Panc1 (cell line): ENCODE measurements around the gene PGF. TPM values are rescaled to one million over a fixed set of nuclear protein-coding genes. Genes with fewer than 3 reads are reported as not detected.
A peak's percentile ranks its signal among the peaks of the same experiment; 100 is the strongest.
"Not testable (repeated sequence)": the region's sequence is repeated elsewhere in the genome, so short reads cannot be mapped to it uniquely, and the experiment has no call there.

Experiments used
- ATAC-seq: fragments of 200-7000 bp; cut with Tn5 transposase; 2 replicates; pipeline ENCODE4 v1.9.1; 2020; ENCODE audit warnings: mild to moderate bottlenecking, moderate library complexity
- BruUV-seq: library from RNA; stranded (reverse); fragments of 400-500 nt; replicated peaks from 2 replicates; lab custom pipeline; 2021; lab: Mats Ljungman, UMichigan
- CTCF ChIA-PET: fragments of 300-600 bp; sonication (Branson Sonifier 250); formaldehyde crosslinking; loops from one replicate; lab custom pipeline; 2022; ENCODE audit warnings: antibody characterized with exemption; lab: Charles Lee
- POLR2A ChIA-PET: fragments of 300-600 bp; sonication (Branson Sonifier 250); formaldehyde crosslinking; loops from one replicate; lab custom pipeline; 2022; ENCODE audit warnings: antibody characterized with exemption; lab: Charles Lee
- DNase-seq: peaks from one replicate; pipeline ENCODE4 v3.0.0-alpha.2; 2010; ENCODE audit warnings: low read depth, low spot score
- H3K27ac ChIP-seq: 2 replicates; pipeline ENCODE4 v1.5.1; 2011; ENCODE audit warnings: mild to moderate bottlenecking, low read length, inconsistent platforms
- H3K27me3 ChIP-seq: fragments of 200-500 bp; sonication (Bioruptor generic); 2 replicates; pipeline ENCODE4 v1.6.0; 2014; ENCODE audit warnings: low read length, inconsistent platforms; ENCODE audit not compliant: control insufficient read depth, insufficient read depth
- H3K36me3 ChIP-seq: fragments of 200-500 bp; sonication (Bioruptor generic); 2 replicates; pipeline ENCODE4 v1.5.1; 2014; ENCODE audit warnings: inconsistent platforms, mild to moderate bottlenecking, low read length, moderate library complexity; ENCODE audit not compliant: control insufficient read depth, insufficient read depth
- H3K4me1 ChIP-seq: 2 replicates; pipeline ENCODE4 v1.5.1; 2011; ENCODE audit warnings: inconsistent platforms, mild to moderate bottlenecking, low read length, moderate library complexity; ENCODE audit not compliant: control insufficient read depth, insufficient read depth
- H3K4me3 ChIP-seq, 2 experiments: 2 replicates each; pipeline ENCODE4 v1.5.1; 2011 to 2012; ENCODE audit warnings: low read depth in 2 of 2, low read length in 2 of 2, mild to moderate bottlenecking in 2 of 2, inconsistent platforms in 1 of 2, moderate library complexity in 1 of 2
- H3K9me3 ChIP-seq: fragments of 200-500 bp; sonication (Bioruptor generic); 2 replicates; pipeline ENCODE4 v1.5.1; 2014; ENCODE audit warnings: low read depth, mild to moderate bottlenecking, inconsistent platforms, low read length, moderate library complexity; ENCODE audit not compliant: control insufficient read depth, insufficient read depth
- CTCF ChIP-seq: fragments of 450-650 bp; IDR thresholded peaks from 2 replicates; pipeline ENCODE4 v1.5.1; 2017; ENCODE audit warnings: mild to moderate bottlenecking
- POLR2AphosphoS5 ChIP-seq: IDR thresholded peaks from 2 replicates; pipeline ENCODE4 v1.6.1; 2012; ENCODE audit warnings: mild to moderate bottlenecking, low read depth, low read length, moderate library complexity
- REST ChIP-seq, 2 experiments: IDR thresholded peaks; 2 replicates each; pipeline ENCODE4 v1.6.1; 2011 to 2012; ENCODE audit warnings: low read depth in 2 of 2, control low read depth in 1 of 2, low read length in 1 of 2, mild to moderate bottlenecking in 1 of 2, moderate library complexity in 1 of 2; ENCODE audit not compliant: insufficient read depth in 1 of 2
- SIN3A ChIP-seq: IDR thresholded peaks from 2 replicates; pipeline ENCODE4 v1.6.1; 2012; ENCODE audit warnings: low read depth, mild to moderate bottlenecking, low read length, moderate library complexity, borderline replicate concordance; ENCODE audit not compliant: insufficient read depth
- TCF7L2 ChIP-seq: IDR thresholded peaks from 2 replicates; pipeline ENCODE4 v1.6.1; 2011; ENCODE audit warnings: mild to moderate bottlenecking, low read depth, low read length, inconsistent platforms
- in situ Hi-C: cut with HindIII; loops from 2 replicates; pipeline ENCODE4 v1.10.0; 2016; ENCODE audit warnings: low sequenced_read_pairs, low pct_unique_long_range_greater_than_20kb
- intact Hi-C: fragments of 100-400 bp; cut with micrococcal nuclease; formaldehyde crosslinking; loops from one replicate; pipeline ENCODE4 v1.10.0; 2022; ENCODE audit not compliant: unreplicated experiment
- total RNA-seq: library from RNA; stranded (reverse); gene quantifications from one replicate; pipeline ENCODE4 v1.2.1, GENCODE V29; 2021; ENCODE audit not compliant: unreplicated experiment

The PGF gene
- total RNA-seq, 1 experiment from 2014 or later = 7.3 TPM

DNA sequence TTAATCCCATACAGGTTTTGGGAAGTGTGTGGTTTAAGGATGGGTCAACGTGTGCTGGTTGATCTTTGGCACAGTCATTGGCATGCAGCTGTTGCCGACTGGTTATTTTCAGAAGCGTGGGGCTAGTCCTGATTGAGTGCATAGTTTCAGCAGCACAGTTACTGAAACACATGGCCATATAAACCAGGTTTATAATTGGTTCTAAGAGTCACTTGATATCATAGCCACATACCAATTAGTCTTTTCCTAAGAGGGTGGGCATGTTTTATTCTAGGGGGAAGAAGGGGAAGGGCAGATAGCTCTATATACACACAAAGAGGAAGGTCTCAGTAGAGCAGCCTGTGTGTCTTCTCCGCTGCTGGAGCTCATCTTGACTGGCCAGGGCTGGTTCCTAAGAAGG is 21.4 kb downstream of the PGF start:
- in situ Hi-C loops = no loop called here
- intact Hi-C loops = no loop called here
- ChIA-PET CTCF (no interaction called here), POLR2A (no interaction called here)
- no peaks in the 10 kb centered on the region for H3K27me3 ChIP-seq
- no peaks in the 10 kb centered on the region for H3K9me3 ChIP-seq
- no peak overlapping the region for H3K4me3 ChIP-seq
- BruUV-seq = no TSS peak
- no peak overlapping the region for H3K27ac ChIP-seq
- H3K36me3 ChIP-seq = no peaks in the 10 kb centered on the region
- no peak for TF ChIP-seq TCF7L2
- TF ChIP-seq REST (IDR thresholded peaks at IDR 0.05; ENCODE audit: insufficient read depth in 1 of 2, low read depth in 2 of 2, low read length in 1 of 2) = no peak
- no peak for TF ChIP-seq SIN3A
- TF ChIP-seq POLR2AphosphoS5 = no peak
- no peak for TF ChIP-seq CTCF
- ATAC-seq (no peak), DNase-seq (no peak)
- no peaks in the 10 kb centered on the region; the same call in 1 of the 2 replicates for H3K4me1 ChIP-seq

- H3K4me1 ChIP-seq, BruUV-seq, H3K36me3 ChIP-seq, ATAC-seq, H3K27me3 ChIP-seq, H3K9me3 ChIP-seq, H3K27ac ChIP-seq, H3K4me3 ChIP-seq, DNase-seq, POLR2A ChIA-PET, in situ Hi-C loops, intact Hi-C loops: not testable (repeated sequence)
- CTCF ChIA-PET = interaction anchor here (0.7 kb wide), 1 partner anchor 11 kb away, joined by 3 read pairs; no protein-coding TSS in a partner anchor
These were observed 22.5 kb downstream of the PGF start for GRCh38 chr14:74932936-74933335.

- H3K27ac ChIP-seq = no peak overlapping the region
- peak; percentile 48; the same call in 1 of the 2 replicates for ATAC-seq
- intact Hi-C loops (no loop called here), in situ Hi-C loops (no loop called here)
- no peaks in the 10 kb centered on the region for H3K27me3 ChIP-seq
- H3K9me3 ChIP-seq = no peaks in the 10 kb centered on the region
- BruUV-seq = no TSS peak
- ChIA-PET POLR2A (no interaction called here), CTCF (interaction anchor here (0.7 kb wide), 1 partner anchor 12 kb away, joined by 3 read pairs; no protein-coding TSS in a partner anchor)
- H3K36me3 ChIP-seq = no peaks in the 10 kb centered on the region
- no peaks in the 10 kb centered on the region; the same call in 1 of the 2 replicates for H3K4me1 ChIP-seq
- no peak for DNase-seq
- TF ChIP-seq REST (IDR thresholded peaks at IDR 0.05; ENCODE audit: insufficient read depth in 1 of 2, low read depth in 2 of 2, low read length in 1 of 2) (no peak), SIN3A (no peak), TCF7L2 (no peak), CTCF (no peak)
- no peak overlapping the region for H3K4me3 ChIP-seq
These were observed 22.9 kb downstream of the PGF start for GRCh38 chr14:74932401-74932901.
